Kidney epithelial cell (primary cell): ENCODE results near the gene AZU1. TPM values are rescaled to one million over a fixed set of nuclear protein-coding genes. Genes with fewer than 3 reads are reported as not detected.
"Not testable (repeated sequence)": the region's sequence is repeated elsewhere in the genome, so short reads cannot be mapped to it uniquely, and the experiment has no call there.

Source experiments
- DNase-seq: peaks from one replicate; pipeline ENCODE4 v3.0.0-alpha.2; 2010; ENCODE audit warnings: low read depth
- H3K27me3 ChIP-seq: 2 replicates; pipeline ENCODE4 v1.6.0; 2011; ENCODE audit warnings: low read length; ENCODE audit not compliant: control insufficient read depth, insufficient read depth
- H3K36me3 ChIP-seq: 2 replicates; pipeline ENCODE4 v1.5.1; 2011; ENCODE audit warnings: low read length; ENCODE audit not compliant: control insufficient read depth, insufficient read depth
- H3K4me3 ChIP-seq: 2 replicates; pipeline ENCODE4 v1.5.1; 2011; ENCODE audit warnings: low read depth, mild to moderate bottlenecking, control low read depth, low read length
- total RNA-seq: library from RNA; depleted of rRNA; stranded (reverse); fragments of >200 nt; gene quantifications from 2 replicates; pipeline ENCODE4 v1.2.3, GENCODE V29; 2015
- TF ChIP-seq, protein P1 (sequence below): IDR thresholded peaks from 2 replicates; pipeline ENCODE4 v1.5.1; 2011; ENCODE audit warnings: mild to moderate bottlenecking, moderate library complexity, low read length, control low read depth, inconsistent platforms; ENCODE audit not compliant: insufficient read depth, poor library complexity, severe bottlenecking

AZU1 gene
- total RNA-seq, 1 donor from 2014 or later, result not detected

DNA sequence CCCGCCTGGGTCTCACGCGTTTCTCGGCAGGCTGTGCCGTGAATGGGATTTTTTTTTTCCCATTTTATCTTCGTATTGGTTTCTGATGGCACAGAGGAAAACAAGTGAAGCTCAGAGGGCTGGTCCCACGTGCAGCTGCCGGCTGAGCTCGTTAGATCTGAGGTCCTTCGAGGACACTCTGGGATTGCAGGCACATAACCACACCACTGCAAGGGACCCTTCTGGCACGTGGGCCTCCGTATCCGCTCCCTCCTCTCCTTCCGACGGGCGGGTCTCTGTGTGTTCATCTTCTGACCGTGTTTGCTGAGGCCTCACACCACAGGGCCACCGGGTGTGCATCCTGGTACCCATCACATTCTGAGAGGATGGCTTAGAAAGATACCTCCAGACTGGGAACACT lies 48.5 kb downstream of the AZU1 start:
- Histone ChIP-seq H3K36me3 (peaks cover 5% of the 10 kb centered on the region), H3K27me3 (no peaks in the 10 kb centered on the region), H3K4me3 (no peak overlapping the region)
- no peak for DNase-seq
- TF ChIP-seq, protein P1, sequence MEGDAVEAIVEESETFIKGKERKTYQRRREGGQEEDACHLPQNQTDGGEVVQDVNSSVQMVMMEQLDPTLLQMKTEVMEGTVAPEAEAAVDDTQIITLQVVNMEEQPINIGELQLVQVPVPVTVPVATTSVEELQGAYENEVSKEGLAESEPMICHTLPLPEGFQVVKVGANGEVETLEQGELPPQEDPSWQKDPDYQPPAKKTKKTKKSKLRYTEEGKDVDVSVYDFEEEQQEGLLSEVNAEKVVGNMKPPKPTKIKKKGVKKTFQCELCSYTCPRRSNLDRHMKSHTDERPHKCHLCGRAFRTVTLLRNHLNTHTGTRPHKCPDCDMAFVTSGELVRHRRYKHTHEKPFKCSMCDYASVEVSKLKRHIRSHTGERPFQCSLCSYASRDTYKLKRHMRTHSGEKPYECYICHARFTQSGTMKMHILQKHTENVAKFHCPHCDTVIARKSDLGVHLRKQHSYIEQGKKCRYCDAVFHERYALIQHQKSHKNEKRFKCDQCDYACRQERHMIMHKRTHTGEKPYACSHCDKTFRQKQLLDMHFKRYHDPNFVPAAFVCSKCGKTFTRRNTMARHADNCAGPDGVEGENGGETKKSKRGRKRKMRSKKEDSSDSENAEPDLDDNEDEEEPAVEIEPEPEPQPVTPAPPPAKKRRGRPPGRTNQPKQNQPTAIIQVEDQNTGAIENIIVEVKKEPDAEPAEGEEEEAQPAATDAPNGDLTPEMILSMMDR, result no peak

DNA sequence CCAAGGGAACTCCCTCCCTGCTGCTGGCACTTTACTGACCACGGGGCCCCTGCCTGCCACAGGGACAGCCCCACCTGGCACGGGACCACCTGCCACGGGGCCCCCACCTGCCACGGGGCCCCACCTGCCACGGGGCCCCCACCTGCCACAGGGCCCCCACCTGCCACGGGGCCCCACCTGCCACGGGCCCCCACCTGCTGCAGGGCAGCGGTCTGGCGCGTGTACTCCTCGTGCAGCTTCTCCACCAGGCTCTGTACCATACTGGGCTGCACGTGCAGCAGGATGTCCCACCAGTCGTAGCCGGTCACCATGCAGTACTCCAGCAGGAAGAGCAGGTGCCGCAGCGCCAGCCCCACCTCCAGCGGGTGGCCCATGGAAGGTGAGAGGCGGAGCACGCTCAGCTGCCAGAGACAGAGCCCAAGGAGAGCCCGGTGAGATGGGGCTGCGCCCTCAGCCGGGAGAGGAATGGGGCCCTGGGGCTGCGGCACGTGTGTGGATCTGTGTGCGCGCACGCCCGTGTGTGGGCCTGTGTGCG lies 49.2 kb downstream of the AZU1 start:
- TF ChIP-seq, protein P1, result no peak
- Histone ChIP-seq H3K4me3 (no peak overlapping the region), H3K27me3 (no peaks in the 10 kb centered on the region), H3K36me3 (peaks cover 5% of the 10 kb centered on the region)
- no peak for DNase-seq

DNA sequence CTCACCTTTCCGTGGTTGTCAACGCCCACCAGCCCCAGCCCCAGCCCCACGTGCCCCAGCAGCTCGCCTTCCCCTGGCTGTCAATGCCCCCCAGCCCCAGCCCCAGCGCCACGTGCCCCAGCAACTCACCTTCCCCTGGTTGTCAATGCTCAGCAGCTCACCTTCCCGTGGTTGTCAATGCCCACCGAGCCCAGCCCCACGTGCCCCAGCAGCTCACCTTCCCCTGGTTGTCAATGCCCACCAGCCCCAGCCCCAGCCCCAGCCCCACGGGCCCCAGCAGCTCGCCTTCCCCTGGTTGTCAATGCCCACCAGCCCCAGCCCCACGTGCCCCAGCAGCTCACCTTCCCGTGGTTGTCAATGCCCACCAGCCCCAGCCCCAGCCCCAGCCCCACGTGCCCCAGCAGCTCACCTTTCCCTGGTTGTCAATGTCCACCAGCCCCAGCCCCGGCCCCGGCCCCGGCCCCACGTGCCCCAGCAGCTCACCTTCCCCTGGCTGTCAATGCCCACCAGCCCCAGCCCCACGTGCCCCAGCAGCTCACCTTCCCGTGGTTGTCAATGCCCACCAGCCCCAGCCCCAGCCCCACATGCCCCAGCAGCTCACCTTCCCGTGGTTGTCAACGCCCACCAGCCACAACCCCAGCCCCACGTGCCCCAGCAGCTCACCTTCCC lies 50.5 kb downstream of the AZU1 start:
- H3K36me3 ChIP-seq, H3K4me3 ChIP-seq, DNase-seq: not testable (repeated sequence)

DNA sequence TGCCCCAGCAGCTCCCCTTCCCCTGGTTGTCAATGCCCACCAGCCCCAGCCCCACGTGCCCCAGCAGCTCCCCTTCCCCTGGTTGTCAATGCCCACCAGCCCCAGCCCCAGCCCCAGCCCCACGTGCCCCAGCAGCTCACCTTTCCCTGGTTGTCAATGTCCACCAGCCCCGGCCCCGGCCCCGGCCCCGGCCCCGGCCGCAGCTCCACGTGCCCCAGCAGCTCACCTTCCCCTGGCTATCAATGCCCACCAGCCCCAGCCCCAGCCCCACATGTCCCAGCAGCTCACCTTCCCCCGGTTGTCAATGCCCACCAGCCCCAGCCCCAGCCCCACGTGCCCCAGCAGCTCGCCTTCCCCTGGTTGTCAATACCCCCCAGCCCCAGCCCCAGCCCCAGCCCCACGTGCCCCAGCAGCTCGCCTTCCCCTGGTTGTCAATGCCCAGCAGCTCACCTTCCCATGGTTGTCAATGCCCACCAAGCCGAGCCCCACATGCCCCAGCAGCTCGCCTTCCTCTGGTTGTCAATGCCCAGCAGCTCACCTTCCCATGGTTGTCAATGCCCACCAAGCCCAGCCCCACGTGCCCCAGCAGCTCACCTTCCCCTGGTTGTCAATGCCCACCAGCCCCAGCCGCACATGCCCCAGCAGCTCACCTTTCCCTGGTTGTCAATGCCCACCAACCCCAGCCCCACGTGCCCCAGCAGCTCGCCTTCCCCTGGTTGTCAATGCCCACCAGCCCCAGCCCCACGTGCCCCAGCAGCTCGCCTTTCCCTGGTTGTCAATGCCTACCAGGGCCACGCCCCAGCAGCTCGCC lies 51.3 kb downstream of the AZU1 start:
- H3K27me3 ChIP-seq, DNase-seq, H3K36me3 ChIP-seq, H3K4me3 ChIP-seq: not testable (repeated sequence)

More for the DNA sequence above, 50.5 kb downstream of the AZU1 start:
- not testable (repeated sequence) for H3K27me3 ChIP-seq

DNA sequence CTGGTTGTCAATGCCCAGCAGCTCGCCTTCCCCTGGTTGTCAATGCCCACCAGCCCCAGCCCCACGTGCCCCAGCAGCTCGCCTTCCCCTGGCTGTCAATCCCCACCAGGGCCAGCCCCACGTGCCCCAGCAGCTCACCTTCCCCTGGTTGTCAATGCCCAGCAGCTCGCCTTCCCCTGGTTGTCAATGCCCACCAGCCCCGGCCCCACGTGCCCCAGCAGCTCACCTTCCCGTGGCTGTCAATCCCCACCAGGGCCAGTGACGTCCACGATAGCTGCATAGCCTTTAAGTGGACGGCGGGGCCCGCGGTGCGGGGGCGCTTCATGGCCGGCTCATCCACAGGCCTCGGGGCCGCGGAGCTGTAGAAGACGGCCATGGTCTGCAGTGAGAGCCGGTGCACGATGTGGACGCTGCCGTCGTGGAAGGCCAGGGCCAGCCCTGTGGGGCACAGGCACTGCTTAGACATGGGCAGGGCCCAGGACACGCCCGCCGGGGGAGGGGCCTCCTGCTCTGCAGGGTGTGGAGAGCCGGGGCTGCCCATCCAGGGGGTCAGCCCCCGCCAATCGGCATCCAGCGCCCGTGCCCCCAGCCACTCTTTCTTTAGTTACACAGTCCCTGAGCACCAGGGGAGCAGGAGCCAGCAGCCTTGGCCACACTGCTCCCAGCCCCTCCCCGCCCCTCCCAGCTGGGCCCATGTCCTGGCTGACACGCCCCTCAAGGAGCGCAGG lies 52.2 kb downstream of the AZU1 start:
- TF ChIP-seq, protein P1, result no peak
- no peak overlapping the region for H3K4me3 ChIP-seq
- H3K36me3 ChIP-seq, result no peaks in the 10 kb centered on the region
- H3K27me3 ChIP-seq, result no peaks in the 10 kb centered on the region
- DNase-seq, result no peak

Other genes starting within 250 kb of the AZU1 start
- gene HCN2, start 238.0 kb upstream of the AZU1 start, total RNA-seq, result 0.13 and 0.48 TPM in 2 replicates
- 47.6 and 50.0 TPM in 2 replicates for gene POLRMT, start 194.3 kb upstream of the AZU1 start, total RNA-seq
- not detected in 2 replicates for gene FGF22, start 188.0 kb upstream of the AZU1 start, total RNA-seq
- gene RNF126, start 164.6 kb upstream of the AZU1 start, total RNA-seq, result 77.6 and 107 TPM in 2 replicates
- 378 and 504 TPM in 2 replicates for gene FSTL3, start 151.4 kb upstream of the AZU1 start, total RNA-seq
- gene PRSS57, start 132.4 kb upstream of the AZU1 start, total RNA-seq, result not detected in 2 replicates
- 42.8 and 49.8 TPM in 2 replicates for gene PALM, start 118.9 kb upstream of the AZU1 start, total RNA-seq
- 45.6 and 52.4 TPM in 2 replicates for gene MISP, start 76.7 kb upstream of the AZU1 start, total RNA-seq
- 268 and 349 TPM in 2 replicates for gene PTBP1, start 30.4 kb upstream of the AZU1 start, total RNA-seq
- gene PLPPR3, start 5.9 kb upstream of the AZU1 start, total RNA-seq, result 2.9 and 4.1 TPM in 2 replicates
- not detected in 2 replicates for gene PRTN3, start 13.2 kb downstream of the AZU1 start, total RNA-seq
- 0.67 TPM in 1 of 2 replicates, not detected in the other for gene ELANE, start 24.5 kb downstream of the AZU1 start, total RNA-seq
- 1.3 TPM in 2 replicates for gene CFD, start 31.8 kb downstream of the AZU1 start, total RNA-seq
- 40.1 and 41.4 TPM in 2 replicates for gene MED16, start 65.3 kb downstream of the AZU1 start, total RNA-seq
- gene RNU6-9, start 65.6 kb downstream of the AZU1 start, total RNA-seq, result not detected in 2 replicates
- gene R3HDM4, start 85.4 kb downstream of the AZU1 start, total RNA-seq, result 61.5 and 75.0 TPM in 2 replicates
- 0.75 TPM in 1 of 2 replicates, not detected in the other for gene KISS1R, start 89.5 kb downstream of the AZU1 start, total RNA-seq
- 24.8 and 27.4 TPM in 2 replicates for gene ARID3A, start 98.2 kb downstream of the AZU1 start, total RNA-seq
- 54.6 and 65.0 TPM in 2 replicates for gene WDR18, start 156.5 kb downstream of the AZU1 start, total RNA-seq
- 0.08 and 1.6 TPM in 2 replicates for gene GRIN3B, start 172.6 kb downstream of the AZU1 start, total RNA-seq
- gene TMEM259, start 193.3 kb downstream of the AZU1 start, total RNA-seq, result 204 and 221 TPM in 2 replicates
- not detected in 2 replicates for gene RNU6-2, start 193.7 kb downstream of the AZU1 start, total RNA-seq
- 285 and 314 TPM in 2 replicates for gene CNN2, start 198.8 kb downstream of the AZU1 start, total RNA-seq
- gene ABCA7, start 212.3 kb downstream of the AZU1 start, total RNA-seq, result 16.4 and 17.0 TPM in 2 replicates
- gene ARHGAP45, start 239.3 kb downstream of the AZU1 start, total RNA-seq, result 1.4 and 4.2 TPM in 2 replicates